Skeletal muscle satellite cell (primary cell): Measurements from ENCODE around the gene NAV1.
A peak's percentile ranks its signal among the peaks of the same experiment; 100 is the strongest.

Experiments used
- H3K27me3 ChIP-seq: 2 replicates; pipeline ENCODE4 v1.7.0; 2013; ENCODE audit warnings: low read length; ENCODE audit not compliant: control insufficient read depth, insufficient read depth
- H3K36me3 ChIP-seq: 2 replicates; pipeline ENCODE4 v1.7.0; 2013; ENCODE audit warnings: mild to moderate bottlenecking, control low read depth, low read length; ENCODE audit not compliant: insufficient read depth
- H3K4me1 ChIP-seq: 2 replicates; pipeline ENCODE4 v1.7.0; 2013; ENCODE audit warnings: low read length; ENCODE audit not compliant: control insufficient read depth, insufficient read depth
- H3K4me2 ChIP-seq: 2 replicates; pipeline ENCODE4 v1.7.0; 2013; ENCODE audit warnings: mild to moderate bottlenecking, low read length
- H3K4me3 ChIP-seq: 2 replicates; pipeline ENCODE4 v1.7.0; 2013; ENCODE audit warnings: low read length
- H3K9ac ChIP-seq: 2 replicates; pipeline ENCODE4 v1.7.0; 2013; ENCODE audit warnings: mild to moderate bottlenecking, low read depth, low read length, moderate library complexity
- H3K9me3 ChIP-seq: replicated peaks from 2 replicates; pipeline ENCODE4 v1.7.0; 2013; ENCODE audit warnings: mild to moderate bottlenecking, control low read depth, low read length

The NAV1 gene

GRCh38 chr1:201499191-201499590 lies 39.7 kb upstream of the NAV1 start:
- no peak overlapping the region for H3K4me2 ChIP-seq
- H3K9ac ChIP-seq: no peak overlapping the region
- H3K9me3 ChIP-seq: no peaks in the 10 kb centered on the region
- H3K4me3 ChIP-seq: no peak overlapping the region
- H3K27me3 ChIP-seq: no peaks in the 10 kb centered on the region
- H3K36me3 ChIP-seq: peaks cover 58% of the 10 kb centered on the region
- H3K4me1 ChIP-seq: peaks cover 58% of the 10 kb centered on the region

DNA sequence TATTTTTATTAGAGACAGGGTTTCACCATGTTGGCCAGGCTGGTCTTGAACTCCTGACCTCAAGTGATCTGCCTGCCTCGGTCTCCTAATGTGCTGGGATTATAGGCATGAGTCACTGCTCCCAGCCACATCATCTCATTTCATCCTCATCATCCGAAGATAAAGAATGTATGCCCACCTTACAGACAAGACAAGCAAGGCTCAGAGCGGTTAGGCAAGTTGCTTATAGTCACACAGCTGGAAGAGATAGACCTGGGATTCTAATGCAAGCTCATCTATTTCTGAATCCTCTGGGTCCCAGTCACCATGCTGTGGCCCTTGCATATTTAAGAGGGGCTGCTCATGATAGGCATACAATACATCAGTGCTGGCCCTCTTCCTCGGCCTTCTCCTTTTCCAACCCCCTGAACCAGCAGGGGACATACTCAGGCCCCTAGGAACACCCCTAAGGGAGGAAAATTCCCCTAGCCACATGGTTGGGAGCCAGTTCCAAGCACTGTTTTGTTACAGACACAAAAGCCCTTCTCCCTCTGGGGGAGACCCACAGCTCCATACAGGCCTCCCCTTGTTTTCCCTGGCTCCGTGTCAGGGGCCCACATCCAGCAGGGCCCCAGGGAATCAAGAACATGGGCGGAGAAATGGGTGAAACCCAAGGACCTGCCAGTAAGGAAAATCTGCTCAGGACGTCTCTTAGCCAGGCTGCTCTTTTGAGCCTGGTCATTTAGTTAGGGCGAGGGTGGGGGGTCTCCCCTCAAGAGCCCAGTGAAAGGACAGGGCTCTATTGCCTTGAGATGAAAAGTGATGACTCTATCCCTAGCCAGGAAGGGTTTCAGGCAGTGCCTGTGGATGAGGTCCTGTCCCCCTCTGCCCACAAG lies 38.9 kb upstream of the NAV1 start:
- Histone ChIP-seq H3K36me3 (peaks cover 50% of the 10 kb centered on the region), H3K4me1 (peaks cover 67% of the 10 kb centered on the region), H3K4me3 (no peak overlapping the region), H3K27me3 (no peaks in the 10 kb centered on the region), H3K4me2 (peak overlapping the region; percentile 12), H3K9ac (peak overlapping the region; percentile 32), H3K9me3 (no peaks in the 10 kb centered on the region)

DNA sequence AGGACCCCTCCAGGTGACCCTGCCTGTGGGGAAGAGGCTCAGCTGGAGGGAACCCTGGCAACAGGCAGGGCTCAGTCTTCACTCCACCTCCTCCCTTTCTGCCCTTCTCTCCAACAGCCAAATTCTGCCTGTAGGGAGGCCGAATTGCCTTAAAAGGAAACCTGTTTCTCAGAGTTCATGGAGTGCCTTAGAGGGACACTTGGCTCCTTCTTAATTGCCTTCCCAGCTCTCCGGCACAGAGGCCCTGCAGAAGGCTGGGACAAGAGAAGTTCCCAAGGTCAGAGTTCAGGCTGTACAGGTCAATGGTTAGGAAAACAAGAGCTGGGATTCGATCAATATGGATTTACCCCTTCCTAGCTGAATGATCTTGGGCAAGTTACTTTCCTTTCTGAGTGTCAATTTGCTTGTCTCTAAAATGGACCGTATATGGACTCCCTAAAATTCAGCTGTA lies 38.2 kb upstream of the NAV1 start:
- H3K9ac ChIP-seq: peak overlapping the region; percentile 32
- H3K36me3 ChIP-seq: peaks cover 43% of the 10 kb centered on the region
- H3K4me2 ChIP-seq: peak overlapping the region; percentile 12
- H3K27me3 ChIP-seq: no peaks in the 10 kb centered on the region
- H3K9me3 ChIP-seq: no peaks in the 10 kb centered on the region
- no peak overlapping the region for H3K4me3 ChIP-seq
- peaks cover 71% of the 10 kb centered on the region for H3K4me1 ChIP-seq

DNA sequence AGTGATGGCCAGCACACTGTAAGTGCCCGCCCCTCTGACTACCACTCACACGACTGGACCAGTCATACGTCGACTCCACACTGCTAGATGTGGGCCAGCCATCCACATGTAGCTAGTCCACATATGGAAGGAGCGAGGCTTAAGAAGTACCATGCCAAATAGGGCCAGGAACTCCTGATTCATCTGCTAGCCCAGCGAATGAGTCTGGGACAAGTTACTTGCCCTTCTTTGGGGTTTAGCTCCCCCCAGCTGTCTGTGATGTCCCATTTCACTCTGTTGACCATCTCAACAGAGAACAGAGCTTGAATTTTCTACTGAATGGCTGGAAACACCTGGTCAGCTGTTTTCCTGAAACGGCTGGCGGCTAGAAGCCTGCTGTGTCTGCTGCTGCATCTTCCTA lies 37.8 kb upstream of the NAV1 start:
- peaks cover 71% of the 10 kb centered on the region for H3K4me1 ChIP-seq
- H3K9me3 ChIP-seq: no peaks in the 10 kb centered on the region
- H3K36me3 ChIP-seq: peaks cover 38% of the 10 kb centered on the region
- no peak overlapping the region for H3K4me3 ChIP-seq
- no peaks in the 10 kb centered on the region for H3K27me3 ChIP-seq
- no peak overlapping the region for H3K9ac ChIP-seq
- H3K4me2 ChIP-seq: peak overlapping the region; percentile 12

GRCh38 chr1:201501812-201502510 lies 37.0 kb upstream of the NAV1 start:
- Histone ChIP-seq H3K27me3 (no peaks in the 10 kb centered on the region), H3K4me3 (no peak overlapping the region), H3K36me3 (peaks cover 34% of the 10 kb centered on the region), H3K4me1 (peaks cover 70% of the 10 kb centered on the region), H3K9me3 (no peaks in the 10 kb centered on the region), H3K4me2 (peak overlapping the region; percentile 12), H3K9ac (peak overlapping the region; percentile 99)

DNA sequence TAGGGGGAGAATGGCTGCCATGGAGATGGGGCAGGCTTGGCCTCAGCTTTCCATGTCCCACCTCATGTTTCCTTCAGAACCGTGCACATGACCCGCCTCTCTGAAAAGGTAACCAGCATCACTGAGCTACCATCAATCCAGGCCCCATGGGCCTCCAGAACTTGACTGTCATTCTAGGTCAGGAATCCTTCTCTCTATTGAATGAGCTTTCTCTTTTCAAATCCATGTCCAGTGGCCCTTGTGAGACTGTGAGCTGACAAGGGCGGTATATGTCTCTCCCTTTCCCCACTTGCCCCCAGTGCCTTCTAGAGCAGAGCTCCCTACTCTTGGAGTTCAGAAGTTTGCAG lies 36.4 kb upstream of the NAV1 start:
- peak overlapping the region; percentile 12 for H3K4me2 ChIP-seq
- no peaks in the 10 kb centered on the region for H3K9me3 ChIP-seq
- no peak overlapping the region for H3K4me3 ChIP-seq
- peaks cover 34% of the 10 kb centered on the region for H3K36me3 ChIP-seq
- peaks cover 74% of the 10 kb centered on the region for H3K4me1 ChIP-seq
- H3K27me3 ChIP-seq: no peaks in the 10 kb centered on the region
- H3K9ac ChIP-seq: peak overlapping the region; percentile 99

DNA sequence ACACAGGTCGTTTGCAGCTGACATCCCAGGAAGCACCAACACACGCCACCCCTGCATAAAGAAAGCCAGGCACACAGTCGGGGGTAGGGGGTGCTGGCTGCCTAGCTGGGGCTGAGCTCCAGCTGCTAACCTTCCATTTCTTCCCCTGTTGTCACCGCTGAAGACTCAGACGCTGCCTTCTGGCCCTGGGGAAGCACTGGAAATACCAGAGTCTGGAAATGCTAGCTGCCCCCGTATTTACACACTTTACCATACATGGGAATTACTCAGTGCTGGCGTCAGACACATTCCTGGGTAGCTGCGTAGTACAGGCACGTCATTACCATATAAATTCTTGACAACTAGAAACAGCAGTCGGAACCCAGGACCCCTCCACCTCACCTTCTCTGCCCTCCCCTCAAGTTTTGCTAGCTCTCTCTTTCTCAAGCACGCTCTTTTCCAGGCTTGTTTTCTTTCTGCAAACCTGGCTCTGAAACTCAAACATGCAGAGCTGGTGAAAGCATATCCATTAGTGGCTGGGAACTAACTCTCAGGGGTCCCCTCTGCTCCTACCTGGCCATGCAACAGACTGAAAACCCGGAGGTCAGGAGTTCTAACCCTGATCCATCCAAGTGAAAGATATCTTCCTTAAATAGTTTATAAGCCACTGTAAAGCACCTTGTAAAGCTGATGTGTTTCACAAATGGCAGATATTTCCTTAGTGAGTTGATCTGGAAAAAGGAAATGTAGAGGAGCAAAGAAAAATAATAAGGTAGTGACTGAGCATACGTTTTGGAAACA lies 35.3 kb upstream of the NAV1 start:
- Histone ChIP-seq H3K4me3 (peak overlapping the region; percentile 55), H3K36me3 (peaks cover 27% of the 10 kb centered on the region), H3K27me3 (no peaks in the 10 kb centered on the region), H3K4me2 (peak overlapping the region; percentile 96), H3K9me3 (no peaks in the 10 kb centered on the region), H3K9ac (peak overlapping the region; percentile 99), H3K4me1 (peaks cover 77% of the 10 kb centered on the region)

- Histone ChIP-seq H3K36me3 (peaks cover 21% of the 10 kb centered on the region), H3K4me3 (peak overlapping the region; percentile 55), H3K9ac (peak overlapping the region; percentile 99), H3K27me3 (no peaks in the 10 kb centered on the region), H3K4me2 (peak overlapping the region; percentile 96), H3K4me1 (peaks cover 73% of the 10 kb centered on the region), H3K9me3 (no peaks in the 10 kb centered on the region)
Measured at GRCh38 chr1:201504179-201504631, 34.7 kb upstream of the NAV1 start.

DNA sequence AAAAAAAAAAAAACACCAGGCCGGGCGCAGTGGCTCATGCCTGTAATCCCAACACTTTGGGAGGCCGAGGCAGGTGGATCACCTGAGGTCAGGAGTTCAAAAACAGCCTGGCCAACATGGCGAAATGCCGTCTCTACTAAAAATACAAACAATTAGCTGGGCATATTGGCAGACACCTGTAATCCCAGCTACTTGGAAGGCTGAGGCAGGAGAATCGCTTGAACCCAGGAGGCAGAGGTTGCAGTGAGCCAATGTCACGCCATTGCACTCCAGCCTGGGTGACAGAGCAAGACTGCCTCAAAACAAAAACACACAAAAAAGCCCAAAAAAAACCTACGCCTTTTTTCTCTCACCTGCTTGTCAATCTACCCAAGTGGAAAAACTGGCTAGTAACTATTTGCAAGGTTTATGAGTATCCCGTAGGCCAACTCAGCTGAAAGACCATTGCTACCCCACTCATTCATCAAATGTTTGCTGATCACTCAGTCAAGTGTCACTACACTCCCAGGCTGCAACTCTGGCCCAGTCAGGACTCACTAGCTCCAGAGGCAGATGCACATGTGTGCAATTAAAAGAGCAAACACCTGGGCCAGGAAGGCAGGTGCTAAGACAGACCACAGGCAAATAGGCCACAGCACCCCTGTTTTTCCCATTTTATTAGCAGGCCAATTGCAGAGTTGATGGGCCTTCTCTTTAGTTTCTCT lies 34.0 kb upstream of the NAV1 start:
- H3K4me1 ChIP-seq: peaks cover 66% of the 10 kb centered on the region
- peak overlapping the region; percentile 95 for H3K4me3 ChIP-seq
- peak overlapping the region; percentile 96 for H3K4me2 ChIP-seq
- peak overlapping the region; percentile 99 for H3K9ac ChIP-seq
- no peaks in the 10 kb centered on the region for H3K27me3 ChIP-seq
- peaks cover 16% of the 10 kb centered on the region for H3K36me3 ChIP-seq
- H3K9me3 ChIP-seq: no peaks in the 10 kb centered on the region

DNA sequence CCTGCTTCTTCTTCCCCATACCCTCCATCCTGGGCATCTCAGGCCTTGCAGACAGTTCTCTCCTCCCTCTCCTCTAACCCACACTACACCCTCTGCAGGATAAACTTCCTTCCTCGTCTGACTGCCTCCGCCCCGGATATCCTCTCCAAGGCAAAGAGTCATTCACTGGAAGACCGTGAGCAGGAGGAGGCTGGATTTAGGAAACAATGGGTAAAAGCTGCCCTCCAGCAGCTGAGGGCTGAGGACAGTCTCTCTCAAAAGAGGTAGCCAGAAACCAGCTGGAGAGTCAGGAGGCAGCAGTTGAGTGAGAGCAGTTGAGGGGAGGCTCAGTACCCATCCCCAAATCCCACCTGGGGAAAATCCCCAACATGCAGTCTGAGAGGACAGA lies 33.4 kb upstream of the NAV1 start:
- H3K9ac ChIP-seq: peak overlapping the region; percentile 99
- peak overlapping the region; percentile 95 for H3K4me3 ChIP-seq
- no peaks in the 10 kb centered on the region for H3K9me3 ChIP-seq
- peaks cover 60% of the 10 kb centered on the region for H3K4me1 ChIP-seq
- H3K4me2 ChIP-seq: peak overlapping the region; percentile 96
- peaks cover 10% of the 10 kb centered on the region for H3K36me3 ChIP-seq
- no peaks in the 10 kb centered on the region for H3K27me3 ChIP-seq

DNA sequence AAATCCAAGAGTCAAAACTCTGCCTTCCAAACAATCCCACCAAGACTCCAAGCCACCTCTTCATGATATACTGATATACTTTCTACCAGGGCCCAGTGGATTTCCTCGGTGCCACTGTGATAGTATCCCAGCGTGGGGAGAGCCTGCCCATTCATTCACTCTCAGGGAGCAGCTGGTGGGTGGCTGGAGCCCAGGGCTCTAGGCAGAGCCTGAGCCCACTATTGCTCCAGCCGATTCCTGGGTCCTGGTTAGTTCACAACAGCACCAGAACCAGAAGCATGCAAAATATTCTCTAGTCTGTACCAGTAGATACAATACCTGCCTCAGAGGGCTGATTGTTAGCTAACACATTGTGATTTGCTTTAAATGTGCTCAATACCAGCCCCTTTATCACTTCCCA lies 32.8 kb upstream of the NAV1 start:
- H3K9me3 ChIP-seq: no peaks in the 10 kb centered on the region
- peaks cover 55% of the 10 kb centered on the region for H3K4me1 ChIP-seq
- H3K36me3 ChIP-seq: peaks cover 6% of the 10 kb centered on the region
- peak overlapping the region; percentile 95 for H3K4me3 ChIP-seq
- H3K27me3 ChIP-seq: no peaks in the 10 kb centered on the region
- peak overlapping the region; percentile 99 for H3K9ac ChIP-seq
- H3K4me2 ChIP-seq: peak overlapping the region; percentile 96
